Endothelial cell of umbilical vein (primary cell): ENCODE measurements around the gene GADD45GIP1. TPM values are rescaled to one million over a fixed set of nuclear protein-coding genes. Genes with fewer than 3 reads are reported as not detected.

Experiments
- BruUV-seq: library from RNA; stranded (reverse); fragments of 400-500 nt; replicated peaks from 2 replicates; lab custom pipeline; 2021; lab: Mats Ljungman, UMichigan
- CTCF ChIA-PET: fragments of 300-600, 350-600 bp; sonication (Branson Sonifier 250); formaldehyde crosslinking; loops from one replicate; lab custom pipeline; 2021; ENCODE audit warnings: antibody characterized with exemption, inconsistent platforms; lab: Charles Lee
- POLR2A ChIA-PET: fragments of 300-600, 350-600 bp; sonication (Branson Sonifier 250); formaldehyde crosslinking; loops from one replicate; lab custom pipeline; 2021; ENCODE audit warnings: antibody characterized with exemption, inconsistent platforms; lab: Charles Lee
- DNase-seq: peaks from one replicate; pipeline ENCODE4 v3.0.0-alpha.2; 2011; ENCODE audit warnings: low read depth, low spot score
- FAIRE-seq: peaks from 2 replicates; lab custom pipeline; 2011; peaks lifted over from hg19 to GRCh38; lab: Jason Lieb, UNC
- H2AFZ ChIP-seq: 2 replicates; pipeline ENCODE4 v1.6.0; 2012; ENCODE audit warnings: low read depth, low read length, control low read depth, inconsistent platforms
- H3K27ac ChIP-seq: 2 replicates; pipeline ENCODE4 v1.5.1; 2011; ENCODE audit warnings: low read depth, mild to moderate bottlenecking, control low read depth, low read length, moderate library complexity; ENCODE audit not compliant: insufficient read depth
- H3K27me3 ChIP-seq, 2 experiments: 2 replicates each; pipeline versions ENCODE4 v1.6.0 to v1.6.1; 2011; ENCODE audit warnings: low read length in 2 of 2, mixed read lengths in 1 of 2; ENCODE audit not compliant: control insufficient read depth in 2 of 2, insufficient read depth in 2 of 2
- H3K36me3 ChIP-seq, 2 experiments: 2 replicates in 1 of 2; 3 replicates in 1 of 2; pipeline ENCODE4 v1.5.1; 2011; ENCODE audit warnings: low read length in 2 of 2, mild to moderate bottlenecking in 1 of 2, moderate library complexity in 1 of 2; ENCODE audit not compliant: control insufficient read depth in 2 of 2, insufficient read depth in 2 of 2; ENCODE audit errors: extremely low read depth in 1 of 2
- H3K4me1 ChIP-seq: 3 replicates; pipeline ENCODE4 v1.5.1; 2011; ENCODE audit warnings: mild to moderate bottlenecking, low read length; ENCODE audit not compliant: control insufficient read depth, insufficient read depth; ENCODE audit errors: extremely low read depth
- H3K4me2 ChIP-seq: 2 replicates; pipeline ENCODE4 v1.6.1; 2011; ENCODE audit warnings: low read length, control low read depth, mixed read lengths; ENCODE audit not compliant: insufficient read depth
- H3K4me3 ChIP-seq, 3 experiments: fragments of 200-600 bp in 1 of 3; sonication (generic), shearing (Covaris generic) in 1 of 3; replicated peaks in 1 of 3; 2 replicates each; pipeline ENCODE4 v1.5.1; 2011 to 2016; ENCODE audit warnings: control low read depth in 3 of 3, low read length in 3 of 3, mild to moderate bottlenecking in 2 of 3, inconsistent platforms in 1 of 3, low read depth in 1 of 3, moderate library complexity in 1 of 3; ENCODE audit not compliant: insufficient read depth in 1 of 3
- H3K79me2 ChIP-seq: 2 replicates; pipeline ENCODE4 v1.6.0; 2012; ENCODE audit warnings: low read length, inconsistent platforms; ENCODE audit not compliant: control insufficient read depth, insufficient read depth
- H3K9ac ChIP-seq: replicated peaks from 2 replicates; pipeline ENCODE3; 2011; ENCODE audit warnings: low read length, control low read depth; ENCODE audit not compliant: insufficient read depth; ENCODE audit errors: extremely low read depth
- H3K9me1 ChIP-seq: replicated peaks from 3 replicates; pipeline ENCODE4 v1.6.0; 2011; ENCODE audit warnings: mild to moderate bottlenecking, low read length; ENCODE audit not compliant: control insufficient read depth, insufficient read depth; ENCODE audit errors: extremely low read depth
- H3K9me3 ChIP-seq: replicated peaks from 2 replicates; pipeline ENCODE4 v1.5.1; 2012; ENCODE audit warnings: low read length, inconsistent platforms; ENCODE audit not compliant: control insufficient read depth, insufficient read depth
- H4K20me1 ChIP-seq: replicated peaks from 2 replicates; pipeline ENCODE3; 2011; ENCODE audit warnings: mild to moderate bottlenecking, low read length; ENCODE audit not compliant: control insufficient read depth, insufficient read depth; ENCODE audit errors: extremely low read depth
- CTCF ChIP-seq, 2 donors: IDR thresholded peaks; 1 replicate in 1 of 2; 2 replicates in 1 of 2; pipeline ENCODE4 v1.5.1; 2011; ENCODE audit warnings: low read length in 2 of 2, mild to moderate bottlenecking in 2 of 2, moderate library complexity in 2 of 2, control low read depth in 1 of 2, inconsistent platforms in 1 of 2, low read depth in 1 of 2; ENCODE audit not compliant: insufficient read depth in 1 of 2; ENCODE audit errors: extremely low read depth in 1 of 2
- EZH2 ChIP-seq: IDR thresholded peaks from 2 replicates; pipeline ENCODE4 v1.6.1; 2012; ENCODE audit warnings: borderline replicate concordance, low read depth, mild to moderate bottlenecking, moderate library complexity, low read length, inconsistent platforms; ENCODE audit not compliant: severe bottlenecking
- FOS ChIP-seq: IDR thresholded peaks from 2 replicates; pipeline ENCODE4 v1.6.1; 2011; ENCODE audit warnings: mild to moderate bottlenecking, low read length, moderate library complexity, borderline replicate concordance; ENCODE audit not compliant: insufficient read depth
- GATA2 ChIP-seq: IDR thresholded peaks from 2 replicates; pipeline ENCODE4 v1.7.0; 2011; ENCODE audit warnings: low read depth, mild to moderate bottlenecking, moderate library complexity, mixed read lengths, low read length; ENCODE audit not compliant: insufficient read length, insufficient read depth
- JUN ChIP-seq: IDR thresholded peaks from 2 replicates; pipeline ENCODE4 v1.6.1; 2011; ENCODE audit warnings: borderline replicate concordance, low read depth; ENCODE audit not compliant: insufficient read length, insufficient read depth
- MAX ChIP-seq: IDR thresholded peaks from 2 replicates; pipeline ENCODE4 v1.6.1; 2011; ENCODE audit not compliant: insufficient read depth, insufficient read length
- MYC ChIP-seq: IDR thresholded peaks from one replicate; pipeline ENCODE4 v1.6.1; 2011; ENCODE audit warnings: mild to moderate bottlenecking, low read depth, low read length
- POLR2A ChIP-seq: IDR thresholded peaks from 2 replicates; pipeline ENCODE4 v1.6.1; 2012; ENCODE audit warnings: low read depth, mild to moderate bottlenecking, control low read depth, low read length
- POLR2AphosphoS5 ChIP-seq: IDR thresholded peaks from 2 replicates; pipeline ENCODE4 v1.6.1; 2012; ENCODE audit warnings: low read depth, mild to moderate bottlenecking, control low read depth, low read length, moderate library complexity; ENCODE audit not compliant: insufficient read depth
- dilution Hi-C: fragments of 300-500 bp; cut with MboI; formaldehyde crosslinking; loops from one replicate; pipeline ENCODE4 v1.15.0; 2019; ENCODE audit warnings: low sequenced_read_pairs; ENCODE audit not compliant: extremely low pct_ligation_motif_present
- intact Hi-C: fragments of 100-400 bp; cut with micrococcal nuclease; formaldehyde crosslinking; loops from one replicate; pipeline ENCODE4 v1.10.0; 2022
- polyA plus RNA-seq, 4 experiments: library from polyadenylated mRNA; depleted of rRNA in 3 of 4; stranded (reverse) in 3 of 4; unstranded in 1 of 4; fragments of >200 nt; gene quantifications; 2 replicates each; pipeline versions ENCODE4 v1.2.1 to v1.2.3, GENCODE V29; 2011 to 2012; ENCODE audit warnings: missing spikeins in 1 of 4
- total RNA-seq: library from RNA; stranded (reverse); gene quantifications from 2 replicates; pipeline ENCODE4 v1.2.3, GENCODE V29; 2021

The GADD45GIP1 gene
- total and polyA plus RNA-seq, 2 donors (not counting 3 experiments of a cell fraction or from before 2014, with no cell fraction given) = 32.8 to 38.3 TPM

GRCh38 chr19:12912571-12912970 is 44.5 kb downstream of the GADD45GIP1 start:
- Histone ChIP-seq H3K9me3 (no peaks in the 10 kb centered on the region), H3K4me2 (no peak overlapping the region), H2AFZ (no peak overlapping the region), H3K27me3 (peaks cover 3% of the 10 kb centered on the region in 2 experiments), H3K36me3 (no peaks in the 10 kb centered on the region), H4K20me1 (no peaks in the 10 kb centered on the region), H3K4me3 (no peak overlapping the region), H3K79me2 (no peaks in the 10 kb centered on the region), H3K27ac (no peak overlapping the region), H3K9me1 (no peaks in the 10 kb centered on the region), H3K9ac (no peak overlapping the region), H3K4me1 (no peaks in the 10 kb centered on the region)
- CTCF ChIA-PET = interaction anchor here (0.8 kb wide), 1 partner anchor 10 kb away, joined by 4 read pairs; no protein-coding TSS in a partner anchor
- no peak for TF ChIP-seq MYC
- no peak for TF ChIP-seq EZH2
- TF ChIP-seq MAX = no peak
- no peak for TF ChIP-seq JUN
- TF ChIP-seq FOS = no peak
- no peak for TF ChIP-seq GATA2
- TF ChIP-seq POLR2AphosphoS5 = no peak
- no peak for TF ChIP-seq CTCF (IDR thresholded peaks at IDR 0.05; ENCODE audit: extremely low read depth in 1 of 2, insufficient read depth in 1 of 2, low read depth in 1 of 2, low read length in 2 of 2)
- TF ChIP-seq POLR2A = no peak
- dilution Hi-C loops (no loop called here), intact Hi-C loops (no loop called here)
- no TSS peak for BruUV-seq
- POLR2A ChIA-PET = no interaction called here
- FAIRE-seq (no peak), DNase-seq (no peak)
